ENCODE data around the gene KLLN. TPM values are rescaled to one million over a fixed set of nuclear protein-coding genes. Genes with fewer than 3 reads are reported as not detected.

The KLLN gene
- total and polyA plus RNA-seq, 9 of the 15 experiments (the other 6 are each of a cell fraction or from before 2014, with no cell fraction given): 0.07 to 0.40 (median 0.25) TPM

- TF ChIP-seq REST (IDR thresholded peaks at IDR 0.05; ENCODE audit: borderline replicate concordance) (peak; percentile 95), REST (CRISPR knock-in tag; IDR thresholded peaks at IDR 0.05; ENCODE audit: low read depth) (no peak), ZFP30 (CRISPR knock-in tag; IDR thresholded peaks at IDR 0.05; ENCODE audit: borderline replicate concordance) (no peak), ATF7 (IDR thresholded peaks at IDR 0.05) (no peak), TBL1XR1 (IDR thresholded peaks at IDR 0.05; ENCODE audit: low read length in 2 of 2) (no peak; a peak in 1 of 4 replicates), CREB5 (CRISPR knock-in tag; IDR thresholded peaks at IDR 0.05) (no peak), ZNF696 (CRISPR knock-in tag; conservative IDR thresholded peaks at IDR 0.05) (no peak), TEAD1 (CRISPR knock-in tag; IDR thresholded peaks at IDR 0.05) (no peak; a peak in 1 of 4 replicates), KDM5B (IDR thresholded peaks at IDR 0.05; ENCODE audit: insufficient replicate concordance, low read depth, low read length) (peak; percentile 63), POLR2AphosphoS5 (IDR thresholded peaks at IDR 0.05; ENCODE audit: control insufficient read depth, insufficient read depth, low read depth, low read length) (peak; percentile 54), ZNF146 (CRISPR knock-in tag; IDR thresholded peaks at IDR 0.05; ENCODE audit: unreplicated experiment) (no peak), MYC (IDR thresholded peaks at IDR 0.05; ENCODE audit: low read depth, low read length) (peak; percentile 60), MYC (CRISPR knock-in tag; IDR thresholded peaks at IDR 0.05; ENCODE audit: borderline replicate concordance, low read depth) (no peak), RAD21 (CRISPR knock-in tag; conservative IDR thresholded peaks at IDR 0.05 in 1 of 2, IDR thresholded peaks at IDR 0.05 in 1 of 2) (0 out of 4 replicates have a peak, but pooled peaks have one; percentile 4 to 9), CHD4 (IDR thresholded peaks at IDR 0.05; ENCODE audit: insufficient read depth, insufficient replicate concordance, low read depth, low read length, poor library complexity, severe bottlenecking) (no peak), PCBP2 (IDR thresholded peaks at IDR 0.05; ENCODE audit: low read depth, low read length, poor library complexity, severe bottlenecking) (no peak)
Observed at GRCh38 chr10:87863053-87863943, at the start of gene KLLN, which contains the start of gene PTEN (continued).
